ENCODE data around the gene PPP3CA. TPM values are rescaled to one million over a fixed set of nuclear protein-coding genes. Genes with fewer than 3 reads are reported as not detected.
A peak's percentile ranks its signal among the peaks of the same experiment; 100 is the strongest.
"Not testable (repeated sequence)": the region's sequence is repeated elsewhere in the genome, so short reads cannot be mapped to it uniquely, and the experiment has no call there.

The PPP3CA gene
- total RNA-seq, 1 experiment from 2014 or later, result 26.1 TPM

DNA sequence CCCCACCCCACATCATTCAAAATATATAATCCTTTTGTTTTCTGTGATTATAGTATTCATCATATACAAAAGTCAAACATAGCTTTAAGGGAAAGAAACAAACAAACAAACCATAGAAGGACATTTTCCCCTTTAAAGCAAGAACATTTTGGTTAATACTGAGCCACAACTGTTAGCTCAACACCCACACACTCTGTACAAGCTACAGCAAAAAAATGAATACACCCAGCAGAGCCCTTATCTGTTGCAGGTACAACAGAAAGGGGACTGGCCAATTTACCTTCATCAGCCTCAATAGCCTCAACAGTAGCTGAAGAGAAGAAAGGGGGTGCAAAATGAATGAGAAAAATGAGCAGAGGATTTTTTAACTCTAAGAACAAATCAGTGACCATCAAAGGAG, 318.4 kb downstream of the PPP3CA start:
- in situ Hi-C loops (cut with HindIII; ENCODE audit: low pct_unique_long_range_greater_than_20kb, low sequenced_read_pairs), result no loop called here
- no peak for DNase-seq (ENCODE audit: low read depth)

GRCh38 chr4:101027721-101028120, 319.6 kb downstream of the PPP3CA start:
- in situ Hi-C loops (cut with HindIII; ENCODE audit: low pct_unique_long_range_greater_than_20kb, low sequenced_read_pairs), result no loop called here
- no peak for DNase-seq (ENCODE audit: low read depth)

GRCh38 chr4:101025755-101026154, 321.6 kb downstream of the PPP3CA start:
- no peak for DNase-seq (ENCODE audit: low read depth)
- in situ Hi-C loops (cut with HindIII; ENCODE audit: low pct_unique_long_range_greater_than_20kb, low sequenced_read_pairs), result no loop called here

- in situ Hi-C loops (cut with HindIII; ENCODE audit: low pct_unique_long_range_greater_than_20kb, low sequenced_read_pairs), result no loop called here
- no peak for DNase-seq (ENCODE audit: low read depth)
Measured at GRCh38 chr4:101022151-101023024, 324.9 kb downstream of the PPP3CA start.

DNA sequence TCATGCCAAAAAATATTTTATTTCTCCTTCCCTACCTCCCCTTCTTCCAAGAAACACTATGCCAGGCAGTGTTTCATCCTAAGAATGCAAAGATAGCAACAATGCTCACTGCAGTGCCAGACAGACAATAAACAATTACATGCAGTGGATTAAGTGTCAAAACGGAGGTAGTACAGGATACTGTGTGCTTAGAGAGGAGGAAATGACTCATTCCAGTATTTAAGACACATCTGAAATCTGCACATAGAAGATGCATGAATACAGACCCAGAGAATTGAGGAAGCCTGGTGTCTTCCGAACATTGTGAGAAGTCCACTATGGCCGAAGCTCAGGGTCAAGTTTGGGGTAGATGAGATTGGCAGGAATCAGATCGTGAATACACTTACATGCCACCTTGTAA, 326.4 kb downstream of the PPP3CA start:
- in situ Hi-C loops (cut with HindIII; ENCODE audit: low pct_unique_long_range_greater_than_20kb, low sequenced_read_pairs), result no loop called here
- DNase-seq (ENCODE audit: low read depth), result peak; percentile 28

DNA sequence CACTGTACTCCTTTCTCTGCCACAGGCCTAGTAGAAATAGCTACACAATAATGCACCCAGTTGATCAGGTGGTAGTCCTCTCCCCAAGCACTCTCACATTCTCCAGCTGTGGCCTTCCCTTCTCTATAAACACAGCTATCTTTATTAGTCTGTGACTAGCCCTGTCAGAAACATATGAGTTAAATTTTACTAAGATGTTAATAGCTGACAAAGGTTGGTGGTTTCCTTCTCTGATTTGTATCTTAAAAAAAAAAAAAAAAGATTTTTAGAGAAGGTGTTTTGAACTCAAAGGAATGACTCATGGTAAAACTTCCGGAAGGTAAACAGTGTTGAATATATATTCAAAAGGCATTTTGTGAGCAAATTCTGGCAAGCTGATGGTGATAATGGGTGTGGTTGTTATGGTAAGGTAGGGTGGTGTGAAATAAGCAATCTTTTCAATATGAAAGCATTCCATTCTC, 327.4 kb downstream of the PPP3CA start:
- DNase-seq (ENCODE audit: low read depth), result peak; percentile 79
- in situ Hi-C loops (cut with HindIII; ENCODE audit: low pct_unique_long_range_greater_than_20kb, low sequenced_read_pairs), result no loop called here

- in situ Hi-C loops (cut with HindIII; ENCODE audit: low pct_unique_long_range_greater_than_20kb, low sequenced_read_pairs), result no loop called here
- no peak for DNase-seq (ENCODE audit: low read depth)
Measured at GRCh38 chr4:101019313-101019712, 328.0 kb downstream of the PPP3CA start.

GRCh38 chr4:101018836-101019235, 328.5 kb downstream of the PPP3CA start:
- in situ Hi-C loops (cut with HindIII; ENCODE audit: low pct_unique_long_range_greater_than_20kb, low sequenced_read_pairs), result no loop called here
- DNase-seq (ENCODE audit: low read depth), result no peak

GRCh38 chr4:101014417-101014816, 332.9 kb downstream of the PPP3CA start:
- DNase-seq (ENCODE audit: low read depth), result no peak
- in situ Hi-C loops (cut with HindIII; ENCODE audit: low pct_unique_long_range_greater_than_20kb, low sequenced_read_pairs), result no loop called here

GRCh38 chr4:101010987-101011386, 336.3 kb downstream of the PPP3CA start:
- in situ Hi-C loops (cut with HindIII; ENCODE audit: low pct_unique_long_range_greater_than_20kb, low sequenced_read_pairs), result no loop called here
- DNase-seq (ENCODE audit: low read depth), result no peak

- no peak for DNase-seq (ENCODE audit: low read depth)
- in situ Hi-C loops (cut with HindIII; ENCODE audit: low pct_unique_long_range_greater_than_20kb, low sequenced_read_pairs), result no loop called here
Measured at GRCh38 chr4:101009471-101009870, 337.9 kb downstream of the PPP3CA start.

GRCh38 chr4:101008503-101008902, 338.8 kb downstream of the PPP3CA start:
- in situ Hi-C loops (cut with HindIII; ENCODE audit: low pct_unique_long_range_greater_than_20kb, low sequenced_read_pairs), result no loop called here
- DNase-seq (ENCODE audit: low read depth), result no peak

- in situ Hi-C loops (cut with HindIII; ENCODE audit: low pct_unique_long_range_greater_than_20kb, low sequenced_read_pairs), result no loop called here
- no peak for DNase-seq (ENCODE audit: low read depth)
Measured at GRCh38 chr4:101005659-101006058, 341.7 kb downstream of the PPP3CA start.

- in situ Hi-C loops (cut with HindIII; ENCODE audit: low pct_unique_long_range_greater_than_20kb, low sequenced_read_pairs), result no loop called here
- DNase-seq (ENCODE audit: low read depth), result no peak
Measured at GRCh38 chr4:101000496-101000895, 346.8 kb downstream of the PPP3CA start.

GRCh38 chr4:100995671-100996070, 351.7 kb downstream of the PPP3CA start:
- in situ Hi-C loops (cut with HindIII; ENCODE audit: low pct_unique_long_range_greater_than_20kb, low sequenced_read_pairs), result no loop called here
- no peak for DNase-seq (ENCODE audit: low read depth)

DNA sequence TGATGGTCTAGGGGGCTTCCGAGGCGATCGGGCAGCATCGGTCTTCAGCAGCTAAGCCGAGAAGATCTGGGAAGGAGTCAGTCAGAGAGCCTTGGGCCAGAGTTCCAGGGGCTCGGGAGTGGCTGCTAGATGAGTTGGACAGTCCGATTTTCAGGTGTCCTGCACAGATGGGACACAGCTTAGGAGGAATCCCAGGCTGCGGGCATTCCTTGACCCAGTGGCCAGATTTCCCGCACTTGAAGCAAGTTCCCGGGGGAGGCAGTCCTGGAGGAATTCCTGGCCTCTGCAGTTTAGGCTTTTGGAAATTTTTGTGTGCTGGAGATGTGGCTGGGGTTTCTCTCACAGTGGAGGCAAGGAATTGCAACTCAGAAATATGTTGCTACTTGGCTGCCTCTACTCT, 352.3 kb downstream of the PPP3CA start:
- DNase-seq (ENCODE audit: low read depth); in situ Hi-C loops (cut with HindIII; ENCODE audit: low pct_unique_long_range_greater_than_20kb, low sequenced_read_pairs): not testable (repeated sequence)

- DNase-seq (ENCODE audit: low read depth); in situ Hi-C loops (cut with HindIII; ENCODE audit: low pct_unique_long_range_greater_than_20kb, low sequenced_read_pairs): not testable (repeated sequence)
Measured at GRCh38 chr4:100991332-100992069, 355.8 kb downstream of the PPP3CA start.

DNA sequence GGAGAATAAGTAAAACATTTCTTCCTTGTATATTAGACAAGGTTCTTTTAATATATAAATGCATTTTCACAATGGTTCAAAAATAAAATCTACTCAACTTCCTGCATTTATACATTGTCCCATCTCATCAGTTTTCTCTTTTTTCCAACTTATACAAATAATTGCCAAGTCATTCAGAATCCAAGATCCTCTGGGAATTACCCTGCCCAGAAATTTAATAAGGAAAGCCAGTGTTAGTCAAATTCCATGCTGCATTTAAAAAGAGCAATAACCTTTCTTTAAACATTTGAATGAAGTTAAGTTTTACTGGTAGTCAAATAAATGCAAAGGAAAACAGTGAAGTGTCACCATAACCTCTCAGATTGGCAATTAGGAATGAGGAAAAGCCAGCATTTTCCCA, 357.9 kb downstream of the PPP3CA start:
- DNase-seq (ENCODE audit: low read depth), result no peak
- in situ Hi-C loops (cut with HindIII; ENCODE audit: low pct_unique_long_range_greater_than_20kb, low sequenced_read_pairs), result no loop called here

GRCh38 chr4:100988876-100989275, 358.4 kb downstream of the PPP3CA start:
- in situ Hi-C loops (cut with HindIII; ENCODE audit: low pct_unique_long_range_greater_than_20kb, low sequenced_read_pairs), result no loop called here

More at GRCh38 chr4:100988876-100989275, 358.4 kb downstream of the PPP3CA start:
- DNase-seq (ENCODE audit: low read depth), result no peak

All from Caki2 (cell line).